ENCODE measurements around the gene CDH12.
"Not testable (repeated sequence)": the region's sequence is repeated elsewhere in the genome, so short reads cannot be mapped to it uniquely, and the experiment has no call there.

Gene CDH12

DNA sequence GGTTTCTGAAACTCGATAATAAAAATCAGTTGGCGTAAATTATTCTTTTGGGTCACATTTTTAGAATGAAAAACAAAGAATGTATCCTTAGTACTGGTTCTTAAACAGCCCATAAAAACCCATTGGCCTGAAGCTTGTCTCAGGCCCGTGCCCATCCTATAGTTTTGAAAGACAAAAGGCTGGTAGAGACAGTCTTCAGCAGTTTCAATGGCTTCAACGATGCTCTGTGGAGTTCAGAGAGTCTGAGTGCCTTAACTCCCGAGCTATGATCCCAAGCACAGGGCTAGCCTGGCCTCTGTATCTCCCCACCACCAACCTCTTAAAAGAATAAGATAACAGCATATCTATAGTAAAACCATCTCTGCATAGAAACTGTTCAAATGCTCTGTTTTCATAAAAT is 595.0 kb downstream of the CDH12 start:
- no peaks in the 10 kb centered on the region for H3K27me3 ChIP-seq (ENCODE audit: insufficient read depth, low read length)
- H3K27ac ChIP-seq (ENCODE audit: low read depth, low read length), result no peak overlapping the region
- H2AFZ ChIP-seq (ENCODE audit: low read length, unreplicated experiment), result no peak overlapping the region
- no peaks in the 10 kb centered on the region for H3K79me2 ChIP-seq (ENCODE audit: control insufficient read depth, insufficient read depth, low read length, unreplicated experiment)
- no peak overlapping the region for H3K4me3 ChIP-seq (ENCODE audit: low read depth, low read length)
- no peaks in the 10 kb centered on the region for H3K4me1 ChIP-seq (ENCODE audit: control insufficient read depth, insufficient read depth, low read length, unreplicated experiment)
- H3K36me3 ChIP-seq (ENCODE audit: insufficient read depth, low read length), result no peaks in the 10 kb centered on the region

DNA sequence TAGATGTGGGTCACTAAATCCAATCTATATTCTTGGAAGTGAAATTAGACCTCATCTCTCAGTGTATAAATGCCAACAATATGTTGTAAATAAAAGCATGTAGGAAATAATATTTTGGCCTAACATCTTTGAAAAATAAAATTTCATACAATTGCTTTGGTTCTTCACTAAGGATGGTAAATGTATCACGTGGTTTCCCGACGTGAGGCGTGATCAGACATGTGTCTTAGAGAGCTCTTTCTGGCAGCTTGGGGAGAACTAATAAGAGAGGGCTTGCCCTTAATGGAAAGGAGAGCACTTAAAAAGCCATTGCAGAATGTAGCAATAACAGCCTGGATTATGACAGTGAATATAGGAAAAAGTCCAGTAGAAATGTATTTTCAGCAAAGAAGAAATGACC is 602.6 kb downstream of the CDH12 start:
- H3K79me2 ChIP-seq (ENCODE audit: control insufficient read depth, insufficient read depth, low read length, unreplicated experiment), result no peaks in the 10 kb centered on the region

DNA sequence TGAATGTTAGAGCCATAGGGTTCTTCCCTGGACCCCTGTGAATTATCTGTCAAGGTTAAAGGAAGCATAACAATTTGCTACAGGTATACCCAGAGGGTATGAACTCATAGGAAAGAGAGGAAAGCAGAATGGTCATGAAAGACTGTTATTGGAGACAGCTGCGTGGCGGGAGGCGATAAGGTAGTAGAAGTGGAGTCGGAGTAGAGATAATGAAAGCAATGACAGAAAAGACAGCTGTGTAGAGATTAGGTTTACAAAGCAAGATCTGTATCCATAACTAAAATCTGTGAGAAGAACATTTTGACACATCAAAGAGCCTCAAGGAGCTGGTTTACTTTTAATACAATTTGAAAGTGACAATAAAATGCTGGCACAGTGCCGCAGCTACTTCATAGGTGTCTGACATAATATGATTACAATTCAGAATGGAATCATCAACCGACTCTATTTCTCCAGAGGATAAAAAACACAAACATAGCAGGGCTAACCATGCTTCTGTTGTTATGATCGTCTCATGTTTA is 603.9 kb downstream of the CDH12 start:
- Histone ChIP-seq H3K4me1 (ENCODE audit: control insufficient read depth, insufficient read depth, low read length, unreplicated experiment) (no peaks in the 10 kb centered on the region), H2AFZ (ENCODE audit: low read length, unreplicated experiment) (no peak overlapping the region), H3K36me3 (ENCODE audit: insufficient read depth, low read length) (no peaks in the 10 kb centered on the region), H3K4me3 (ENCODE audit: low read depth, low read length) (no peak overlapping the region), H3K27ac (ENCODE audit: low read depth, low read length) (no peak overlapping the region), H3K27me3 (ENCODE audit: insufficient read depth, low read length) (no peaks in the 10 kb centered on the region), H3K79me2 (ENCODE audit: control insufficient read depth, insufficient read depth, low read length, unreplicated experiment) (no peaks in the 10 kb centered on the region)

More for the DNA sequence above, 602.6 kb downstream of the CDH12 start:
- Histone ChIP-seq H3K4me3 (ENCODE audit: low read depth, low read length) (no peak overlapping the region), H3K27ac (ENCODE audit: low read depth, low read length) (no peak overlapping the region), H3K27me3 (ENCODE audit: insufficient read depth, low read length) (no peaks in the 10 kb centered on the region), H3K36me3 (ENCODE audit: insufficient read depth, low read length) (no peaks in the 10 kb centered on the region), H3K4me1 (ENCODE audit: control insufficient read depth, insufficient read depth, low read length, unreplicated experiment) (no peaks in the 10 kb centered on the region), H2AFZ (ENCODE audit: low read length, unreplicated experiment) (no peak overlapping the region)

DNA sequence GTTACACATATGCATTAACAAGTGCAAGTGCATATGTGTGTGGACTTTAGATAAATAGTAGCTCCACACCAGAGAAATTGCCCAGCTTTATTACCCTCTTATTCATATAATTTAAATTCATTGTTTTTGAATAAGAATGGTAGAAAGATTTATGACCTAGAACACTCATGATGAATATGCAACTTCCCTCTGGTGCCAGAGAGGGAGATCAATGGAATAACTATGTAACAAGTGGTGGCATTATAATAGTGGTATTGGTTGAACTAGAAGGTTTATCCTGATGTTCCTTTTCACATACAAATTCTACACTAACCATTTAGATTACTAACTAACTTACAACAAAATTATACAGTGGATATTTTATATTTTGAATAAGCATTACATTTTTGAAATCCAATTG is 607.4 kb downstream of the CDH12 start:
- Histone ChIP-seq H3K36me3 (ENCODE audit: insufficient read depth, low read length) (no peaks in the 10 kb centered on the region), H3K4me1 (ENCODE audit: control insufficient read depth, insufficient read depth, low read length, unreplicated experiment) (no peaks in the 10 kb centered on the region)

DNA sequence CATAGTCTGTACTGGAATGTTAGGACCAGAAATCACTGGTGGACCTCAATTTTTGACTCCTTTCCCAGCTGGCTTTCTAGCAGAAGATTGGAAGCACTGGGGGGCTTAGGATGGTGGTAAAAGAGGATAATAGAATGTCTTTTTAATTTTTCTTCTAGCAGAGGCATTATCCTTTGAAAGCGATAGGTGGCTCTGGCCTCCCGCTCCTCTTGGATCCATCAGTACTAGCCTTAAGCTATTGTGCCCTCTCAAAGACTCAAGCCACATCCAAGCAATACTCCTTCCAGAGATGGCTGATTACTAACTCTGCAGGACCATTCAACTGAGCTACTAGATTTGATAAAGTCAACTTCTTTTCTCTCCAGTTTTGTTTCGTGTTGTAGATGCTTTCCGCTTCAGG is 610.6 kb downstream of the CDH12 start:
- Histone ChIP-seq H2AFZ (ENCODE audit: low read length, unreplicated experiment) (no peak overlapping the region), H3K27me3 (ENCODE audit: insufficient read depth, low read length) (no peaks in the 10 kb centered on the region), H3K36me3 (ENCODE audit: insufficient read depth, low read length) (no peaks in the 10 kb centered on the region), H3K4me3 (ENCODE audit: low read depth, low read length) (no peak overlapping the region), H3K27ac (ENCODE audit: low read depth, low read length) (no peak overlapping the region), H3K4me1 (ENCODE audit: control insufficient read depth, insufficient read depth, low read length, unreplicated experiment) (no peaks in the 10 kb centered on the region), H3K79me2 (ENCODE audit: control insufficient read depth, insufficient read depth, low read length, unreplicated experiment) (no peaks in the 10 kb centered on the region)

More for the DNA sequence above, 607.4 kb downstream of the CDH12 start:
- Histone ChIP-seq H2AFZ (ENCODE audit: low read length, unreplicated experiment) (no peak overlapping the region), H3K27ac (ENCODE audit: low read depth, low read length) (no peak overlapping the region), H3K79me2 (ENCODE audit: control insufficient read depth, insufficient read depth, low read length, unreplicated experiment) (no peaks in the 10 kb centered on the region), H3K4me3 (ENCODE audit: low read depth, low read length) (no peak overlapping the region), H3K27me3 (ENCODE audit: insufficient read depth, low read length) (no peaks in the 10 kb centered on the region)

DNA sequence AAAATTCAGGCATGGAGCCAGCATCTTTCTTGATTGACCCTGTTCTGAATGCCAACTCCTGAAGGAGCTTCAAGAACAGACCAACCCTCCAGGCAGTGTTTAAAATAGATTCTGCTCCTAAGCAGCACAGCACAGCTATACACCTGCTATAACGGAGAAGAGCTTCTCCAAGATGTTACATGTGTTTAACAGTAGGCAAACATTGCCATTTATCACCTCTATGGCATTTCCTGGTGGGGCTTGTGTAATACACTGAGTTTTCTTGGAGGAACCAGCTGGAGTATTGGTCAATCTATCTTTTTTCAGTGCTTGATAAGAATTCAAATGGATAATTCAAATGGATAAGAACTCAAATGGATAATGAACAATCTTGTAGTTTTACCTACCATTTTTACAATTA is 615.1 kb downstream of the CDH12 start:
- no peaks in the 10 kb centered on the region for H3K36me3 ChIP-seq (ENCODE audit: insufficient read depth, low read length)
- H3K4me1 ChIP-seq (ENCODE audit: control insufficient read depth, insufficient read depth, low read length, unreplicated experiment), result no peaks in the 10 kb centered on the region
- H3K27me3 ChIP-seq (ENCODE audit: insufficient read depth, low read length), result no peaks in the 10 kb centered on the region
- H2AFZ ChIP-seq (ENCODE audit: low read length, unreplicated experiment), result no peak overlapping the region
- H3K27ac ChIP-seq (ENCODE audit: low read depth, low read length), result no peak overlapping the region
- H3K79me2 ChIP-seq (ENCODE audit: control insufficient read depth, insufficient read depth, low read length, unreplicated experiment), result no peaks in the 10 kb centered on the region
- H3K4me3 ChIP-seq (ENCODE audit: low read depth, low read length), result no peak overlapping the region

DNA sequence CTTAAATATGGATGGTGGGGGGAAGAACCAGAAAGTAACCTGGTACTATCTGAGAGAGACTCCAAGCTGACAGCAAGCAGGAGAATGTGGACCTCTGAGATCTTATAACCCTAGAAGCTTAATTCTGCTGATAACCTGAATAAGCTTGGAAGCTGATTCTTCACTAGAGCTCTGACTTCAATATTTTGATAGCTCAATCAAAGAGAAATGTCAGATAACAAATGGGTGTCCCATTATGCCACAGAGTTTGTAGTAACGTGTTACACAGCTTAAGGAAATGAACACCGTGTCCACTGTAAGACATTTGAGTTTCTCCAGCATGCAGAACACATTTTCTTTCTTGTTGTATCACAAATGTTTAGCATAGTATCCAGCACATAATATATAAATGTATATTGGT is 626.7 kb downstream of the CDH12 start:
- H2AFZ ChIP-seq (ENCODE audit: low read length, unreplicated experiment), result no peak overlapping the region
- H3K79me2 ChIP-seq (ENCODE audit: control insufficient read depth, insufficient read depth, low read length, unreplicated experiment), result no peaks in the 10 kb centered on the region
- no peak overlapping the region for H3K4me3 ChIP-seq (ENCODE audit: low read depth, low read length)

DNA sequence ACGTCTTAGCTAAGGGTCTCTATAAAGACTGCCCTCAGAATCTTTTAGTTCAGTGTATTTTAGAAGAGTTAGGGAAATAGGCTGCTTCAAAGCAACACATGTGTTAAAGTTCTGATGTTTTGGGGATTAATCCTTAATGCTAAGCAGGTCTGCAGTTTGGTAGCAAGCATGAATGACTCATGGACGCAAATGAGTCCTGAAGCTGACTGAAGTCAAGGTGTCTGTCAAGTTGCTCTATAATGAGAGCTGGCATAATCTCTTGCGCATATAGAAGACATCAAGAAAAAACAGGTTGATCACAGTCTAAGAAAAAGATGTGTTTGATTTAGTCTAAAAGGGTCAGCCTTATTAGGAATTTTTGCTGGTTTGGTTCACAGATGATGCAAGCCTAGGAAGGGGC is 630.1 kb downstream of the CDH12 start:
- Histone ChIP-seq H3K27ac (ENCODE audit: low read depth, low read length) (no peak overlapping the region), H3K27me3 (ENCODE audit: insufficient read depth, low read length) (no peaks in the 10 kb centered on the region), H3K4me3 (ENCODE audit: low read depth, low read length) (no peak overlapping the region), H2AFZ (ENCODE audit: low read length, unreplicated experiment) (no peak overlapping the region), H3K36me3 (ENCODE audit: insufficient read depth, low read length) (no peaks in the 10 kb centered on the region), H3K4me1 (ENCODE audit: control insufficient read depth, insufficient read depth, low read length, unreplicated experiment) (no peaks in the 10 kb centered on the region), H3K79me2 (ENCODE audit: control insufficient read depth, insufficient read depth, low read length, unreplicated experiment) (no peaks in the 10 kb centered on the region)

More for the DNA sequence above, 626.7 kb downstream of the CDH12 start:
- Histone ChIP-seq H3K27me3 (ENCODE audit: insufficient read depth, low read length) (no peaks in the 10 kb centered on the region), H3K4me1 (ENCODE audit: control insufficient read depth, insufficient read depth, low read length, unreplicated experiment) (no peaks in the 10 kb centered on the region), H3K27ac (ENCODE audit: low read depth, low read length) (no peak overlapping the region), H3K36me3 (ENCODE audit: insufficient read depth, low read length) (no peaks in the 10 kb centered on the region)

DNA sequence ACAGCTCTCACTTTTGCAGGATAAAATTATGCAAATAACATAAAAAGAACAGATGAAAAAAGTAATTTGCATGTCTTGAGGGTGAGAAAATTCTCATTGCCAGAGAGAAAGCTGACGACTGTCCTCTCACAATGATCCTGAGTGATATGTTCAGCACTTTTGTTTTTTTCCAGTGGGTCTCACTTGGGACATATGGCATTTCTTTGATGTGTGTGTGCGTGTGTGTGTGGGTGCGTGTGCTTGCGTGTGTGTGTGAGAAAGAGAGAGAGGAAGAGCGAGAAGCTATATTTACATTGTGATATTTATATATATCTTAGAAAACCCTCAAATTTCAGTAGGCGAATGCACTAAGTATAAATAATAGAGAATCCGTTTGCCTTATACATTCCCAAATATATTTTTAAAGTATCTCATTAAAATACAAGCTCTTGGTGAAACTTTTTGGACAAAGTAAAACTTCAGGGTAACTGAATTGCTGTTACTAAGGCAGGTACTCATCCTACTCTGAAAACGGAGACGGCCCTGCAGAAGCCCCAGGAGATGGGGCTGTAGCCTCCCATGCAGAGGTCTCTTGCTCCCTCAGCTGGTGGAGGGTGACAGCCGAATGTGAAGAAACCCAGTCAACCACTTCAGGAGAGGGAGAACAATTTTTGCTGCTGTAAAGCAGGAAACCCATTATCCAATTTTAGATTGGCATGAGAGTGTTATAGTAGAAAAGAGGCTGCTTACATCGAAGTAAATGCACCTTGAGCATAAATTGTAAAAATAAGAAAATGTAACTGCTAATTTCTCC is 639.2 kb downstream of the CDH12 start:
- H3K79me2 ChIP-seq (ENCODE audit: control insufficient read depth, insufficient read depth, low read length, unreplicated experiment); H3K36me3 ChIP-seq (ENCODE audit: insufficient read depth, low read length); H3K4me3 ChIP-seq (ENCODE audit: low read depth, low read length); H3K27me3 ChIP-seq (ENCODE audit: insufficient read depth, low read length); H3K27ac ChIP-seq (ENCODE audit: low read depth, low read length); H3K4me1 ChIP-seq (ENCODE audit: control insufficient read depth, insufficient read depth, low read length, unreplicated experiment); H2AFZ ChIP-seq (ENCODE audit: low read length, unreplicated experiment): not testable (repeated sequence)

DNA sequence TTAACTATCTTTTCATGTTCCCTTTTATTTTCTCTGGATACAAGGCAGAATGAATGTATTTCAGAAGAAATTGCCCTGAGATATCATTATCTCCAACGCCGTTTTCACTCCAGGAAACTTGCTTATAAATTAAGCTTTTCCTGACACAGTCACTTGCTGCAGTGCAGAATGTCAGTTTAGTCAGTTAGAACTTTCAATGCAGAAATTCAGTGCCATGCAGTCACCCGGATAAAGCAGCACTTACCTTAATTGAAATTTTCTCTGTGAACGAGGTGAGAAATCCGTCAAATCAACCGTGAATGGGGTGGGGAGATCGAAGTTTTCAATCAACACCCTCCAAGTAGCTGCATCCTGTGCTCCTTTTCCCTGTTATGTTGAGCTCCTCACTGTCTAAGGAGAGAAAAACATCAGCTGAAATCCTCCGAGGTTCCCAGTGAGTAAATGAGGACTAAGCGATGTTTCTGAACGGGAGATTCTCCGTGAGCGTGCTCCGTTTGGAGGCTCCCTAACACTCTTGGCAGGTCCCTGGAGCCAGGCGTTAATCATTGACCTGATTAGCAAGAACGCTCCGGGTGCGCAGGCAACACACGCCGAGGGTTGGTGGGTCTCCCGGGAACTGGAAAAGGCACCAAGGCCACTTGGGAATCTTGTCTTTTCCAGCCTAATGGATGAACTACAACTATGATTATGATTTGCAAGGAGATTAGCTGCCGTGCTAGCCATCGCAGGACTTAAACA is 640.7 kb downstream of the CDH12 start:
- not testable (repeated sequence) for H3K4me3 ChIP-seq (ENCODE audit: low read depth, low read length); H2AFZ ChIP-seq (ENCODE audit: low read length, unreplicated experiment); H3K27me3 ChIP-seq (ENCODE audit: insufficient read depth, low read length); H3K79me2 ChIP-seq (ENCODE audit: control insufficient read depth, insufficient read depth, low read length, unreplicated experiment); H3K36me3 ChIP-seq (ENCODE audit: insufficient read depth, low read length); H3K27ac ChIP-seq (ENCODE audit: low read depth, low read length); H3K4me1 ChIP-seq (ENCODE audit: control insufficient read depth, insufficient read depth, low read length, unreplicated experiment)

DNA sequence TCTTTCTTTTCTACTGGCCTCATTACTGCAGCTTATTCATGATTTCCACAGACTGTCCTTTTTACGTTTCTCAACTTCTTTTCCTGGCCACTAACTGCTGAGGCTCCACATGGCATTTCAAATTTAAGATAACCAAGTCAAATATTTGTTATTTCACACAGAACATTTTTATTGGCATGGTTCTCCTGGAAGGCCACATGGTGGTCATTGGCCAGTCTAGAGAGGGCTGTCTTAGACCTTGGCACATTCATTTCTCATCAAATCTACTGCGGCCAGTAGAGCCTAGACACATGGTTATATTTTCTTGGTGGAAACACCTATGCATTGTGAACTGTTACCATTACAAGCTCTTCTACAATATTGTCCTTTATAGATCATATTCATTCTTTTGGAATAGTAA is 644.7 kb downstream of the CDH12 start:
- H3K4me1 ChIP-seq (ENCODE audit: control insufficient read depth, insufficient read depth, low read length, unreplicated experiment); H3K4me3 ChIP-seq (ENCODE audit: low read depth, low read length); H3K36me3 ChIP-seq (ENCODE audit: insufficient read depth, low read length); H3K27ac ChIP-seq (ENCODE audit: low read depth, low read length); H3K27me3 ChIP-seq (ENCODE audit: insufficient read depth, low read length); H3K79me2 ChIP-seq (ENCODE audit: control insufficient read depth, insufficient read depth, low read length, unreplicated experiment); H2AFZ ChIP-seq (ENCODE audit: low read length, unreplicated experiment): not testable (repeated sequence)
